IPS-20b (cell line): ENCODE data around the gene ATP8A2.

Source experiments
- H3K27ac ChIP-seq: one replicate; pipeline ENCODE4 v1.5.1; 2013; ENCODE audit warnings: low read length
- H3K27me3 ChIP-seq: 2 replicates; pipeline ENCODE4 v1.6.1; 2013; ENCODE audit warnings: mild to moderate bottlenecking, low read length, inconsistent platforms; ENCODE audit not compliant: insufficient read depth
- H3K36me3 ChIP-seq: 2 replicates; pipeline ENCODE4 v1.6.1; 2013; ENCODE audit warnings: low read depth, mild to moderate bottlenecking, inconsistent platforms, low read length, moderate library complexity; ENCODE audit not compliant: insufficient read depth
- H3K4me1 ChIP-seq: 2 replicates; pipeline ENCODE4 v1.6.1; 2013; ENCODE audit warnings: mild to moderate bottlenecking, control low read depth, inconsistent platforms, low read length, moderate library complexity; ENCODE audit not compliant: insufficient read depth
- H3K4me3 ChIP-seq: 2 replicates; pipeline ENCODE4 v1.5.1; 2013; ENCODE audit warnings: mild to moderate bottlenecking, low read length, inconsistent platforms
- H3K9ac ChIP-seq: 2 replicates; pipeline ENCODE4 v1.6.1; 2013; ENCODE audit warnings: low read depth, mild to moderate bottlenecking, inconsistent platforms, low read length, moderate library complexity
- H3K9me3 ChIP-seq: 2 replicates; pipeline ENCODE4 v1.6.1; 2013; ENCODE audit warnings: mild to moderate bottlenecking, low read depth, low read length, inconsistent platforms; ENCODE audit not compliant: insufficient read depth

The ATP8A2 gene

DNA sequence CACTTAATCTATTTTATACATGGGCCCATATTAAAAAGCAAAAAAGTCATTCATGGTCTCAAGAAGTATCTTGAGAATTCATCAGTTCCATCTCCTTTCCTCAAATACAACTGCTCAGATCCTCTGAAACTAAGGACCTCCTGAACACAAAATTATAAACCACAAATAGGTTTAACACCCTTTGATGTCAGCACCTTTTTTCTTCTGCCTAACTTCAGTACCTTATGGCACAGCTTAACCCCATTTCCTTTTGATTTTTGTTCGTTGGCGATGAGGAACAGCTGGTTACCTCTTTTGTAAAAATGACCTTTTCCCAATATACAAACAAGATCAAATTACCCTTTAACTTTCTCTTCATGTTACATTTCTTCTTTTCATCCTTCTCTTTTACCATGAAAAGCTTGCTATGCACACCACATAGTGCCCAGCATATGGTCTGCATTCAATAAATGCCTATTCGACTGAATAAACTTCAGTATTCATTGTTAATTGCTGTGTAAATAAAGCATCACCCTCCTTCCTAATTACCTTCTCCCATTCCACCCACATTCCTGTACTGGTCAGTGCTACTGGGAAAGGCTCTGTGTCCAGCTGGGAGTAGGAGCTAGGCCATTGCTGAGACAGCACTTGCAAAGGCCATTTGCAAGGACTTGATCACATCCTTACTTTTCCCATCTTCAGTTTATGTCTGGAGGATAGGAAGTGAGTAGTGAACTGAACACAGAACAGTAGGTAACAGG is 362.1 kb downstream of the ATP8A2 start:
- Histone ChIP-seq H3K36me3 (no peaks in the 10 kb centered on the region), H3K4me1 (peaks cover 11% of the 10 kb centered on the region; the same call in 1 of the 2 replicates), H3K27ac (no peak overlapping the region), H3K4me3 (no peak overlapping the region), H3K27me3 (no peaks in the 10 kb centered on the region), H3K9me3 (no peaks in the 10 kb centered on the region), H3K9ac (no peak overlapping the region)

- no peaks in the 10 kb centered on the region for H3K36me3 ChIP-seq
- H3K9ac ChIP-seq: no peak overlapping the region
- H3K4me3 ChIP-seq: no peak overlapping the region
- H3K27me3 ChIP-seq: no peaks in the 10 kb centered on the region
- no peak overlapping the region for H3K27ac ChIP-seq
- H3K9me3 ChIP-seq: no peaks in the 10 kb centered on the region
- peaks cover 7% of the 10 kb centered on the region; the same call in 1 of the 2 replicates for H3K4me1 ChIP-seq
These were observed 366.8 kb downstream of the ATP8A2 start for GRCh38 chr13:25738342-25739196.

GRCh38 chr13:25739376-25739775 is 367.6 kb downstream of the ATP8A2 start:
- H3K4me1 ChIP-seq: peaks cover 7% of the 10 kb centered on the region; the same call in 1 of the 2 replicates
- no peak overlapping the region for H3K27ac ChIP-seq

GRCh38 chr13:25741796-25742195 is 370.0 kb downstream of the ATP8A2 start:
- Histone ChIP-seq H3K9ac (no peak overlapping the region), H3K27ac (no peak overlapping the region), H3K36me3 (no peaks in the 10 kb centered on the region), H3K9me3 (no peaks in the 10 kb centered on the region), H3K27me3 (no peaks in the 10 kb centered on the region), H3K4me1 (peaks cover 8% of the 10 kb centered on the region; the same call in 1 of the 2 replicates), H3K4me3 (no peak overlapping the region)

More at GRCh38 chr13:25739376-25739775, 367.6 kb downstream of the ATP8A2 start:
- Histone ChIP-seq H3K4me3 (no peak overlapping the region), H3K9me3 (no peaks in the 10 kb centered on the region), H3K9ac (no peak overlapping the region), H3K27me3 (no peaks in the 10 kb centered on the region), H3K36me3 (no peaks in the 10 kb centered on the region)

DNA sequence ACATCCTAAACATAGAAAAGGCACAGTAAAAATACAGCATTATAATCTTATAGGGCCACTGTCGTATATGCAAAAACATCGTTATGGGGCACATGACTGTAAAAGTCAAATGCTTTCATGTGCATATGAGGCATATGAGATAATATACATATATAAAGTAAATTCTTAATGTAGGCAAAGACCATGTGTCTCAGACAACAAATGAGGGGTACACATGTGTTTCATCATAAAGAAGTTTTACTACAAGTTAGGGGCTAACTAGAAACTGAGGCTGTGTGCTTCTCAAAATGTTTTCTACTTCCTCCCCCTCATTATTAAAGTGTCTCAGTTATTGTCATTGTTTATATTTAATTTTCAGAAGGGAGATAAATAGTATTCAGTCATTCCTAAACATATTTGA is 370.4 kb downstream of the ATP8A2 start:
- no peaks in the 10 kb centered on the region for H3K9me3 ChIP-seq
- H3K9ac ChIP-seq: no peak overlapping the region
- H3K27ac ChIP-seq: no peak overlapping the region
- no peaks in the 10 kb centered on the region for H3K36me3 ChIP-seq
- no peak overlapping the region for H3K4me3 ChIP-seq
- no peaks in the 10 kb centered on the region for H3K27me3 ChIP-seq
- H3K4me1 ChIP-seq: peaks cover 12% of the 10 kb centered on the region; the same call in 1 of the 2 replicates

DNA sequence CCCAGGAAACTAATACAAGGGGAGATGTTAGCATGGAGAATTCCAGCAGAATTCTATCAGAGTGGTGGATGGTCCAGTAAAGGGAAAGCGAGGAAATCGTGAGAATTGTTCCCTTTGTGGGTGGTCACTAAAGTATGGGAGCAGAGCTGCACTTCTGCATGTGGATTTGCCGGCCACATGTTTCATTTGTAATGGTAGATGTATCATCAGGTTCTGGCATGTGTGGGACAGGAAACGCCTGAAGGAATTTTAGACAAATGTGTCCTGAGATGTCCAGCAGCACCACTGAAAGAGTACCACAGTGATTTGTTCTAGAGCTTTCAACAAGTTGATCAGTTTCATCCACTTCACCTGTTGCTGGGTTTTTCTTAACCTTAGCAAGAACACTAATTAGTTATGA is 371.6 kb downstream of the ATP8A2 start:
- no peak overlapping the region for H3K27ac ChIP-seq

DNA sequence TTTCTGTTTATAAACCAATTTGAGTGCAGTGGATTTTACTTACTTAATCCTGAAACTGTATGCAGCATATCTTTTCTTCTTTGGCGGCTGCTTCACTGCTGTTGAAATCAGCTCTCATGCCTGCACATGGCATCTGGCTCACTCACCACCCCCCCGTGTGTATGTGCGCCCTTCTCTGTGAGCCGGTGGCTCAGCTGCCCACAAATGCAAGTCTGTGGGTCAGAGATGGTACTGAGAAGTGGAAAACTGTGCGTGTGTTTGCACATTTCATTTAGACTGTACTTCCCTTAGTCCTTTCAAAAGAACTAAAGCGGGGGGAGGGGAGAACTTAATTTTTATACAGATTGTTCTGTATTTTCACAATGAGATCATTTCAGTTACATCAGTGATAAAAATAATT is 372.4 kb downstream of the ATP8A2 start:
- no peak overlapping the region for H3K9ac ChIP-seq
- H3K4me3 ChIP-seq: no peak overlapping the region
- H3K9me3 ChIP-seq: no peaks in the 10 kb centered on the region
- no peak overlapping the region for H3K27ac ChIP-seq
- no peaks in the 10 kb centered on the region for H3K27me3 ChIP-seq
- H3K4me1 ChIP-seq: peaks cover 6% of the 10 kb centered on the region; the same call in 1 of the 2 replicates
- no peaks in the 10 kb centered on the region for H3K36me3 ChIP-seq

More for the DNA sequence above, 371.6 kb downstream of the ATP8A2 start:
- no peaks in the 10 kb centered on the region for H3K9me3 ChIP-seq
- no peaks in the 10 kb centered on the region for H3K27me3 ChIP-seq
- no peak overlapping the region for H3K4me3 ChIP-seq
- peaks cover 8% of the 10 kb centered on the region; the same call in 1 of the 2 replicates for H3K4me1 ChIP-seq
- H3K9ac ChIP-seq: no peak overlapping the region
- H3K36me3 ChIP-seq: no peaks in the 10 kb centered on the region

DNA sequence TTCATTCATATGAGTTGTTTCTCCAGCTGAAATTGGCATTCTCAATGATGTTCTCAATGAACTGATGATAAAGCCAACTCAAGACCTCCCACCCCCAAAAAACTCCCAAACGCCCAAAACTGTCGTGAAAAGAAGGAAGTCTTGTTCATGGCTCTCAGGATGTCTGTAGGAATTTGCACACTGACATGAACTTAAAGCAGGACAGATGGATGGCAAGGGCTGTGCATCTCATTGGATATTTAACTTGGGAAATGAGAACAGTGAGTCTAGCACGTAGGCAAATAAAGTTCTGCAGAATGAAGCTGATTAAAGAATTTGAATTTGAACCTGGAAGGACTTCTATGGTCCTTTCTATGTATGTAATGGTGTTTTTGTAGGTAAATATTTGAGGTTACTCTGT is 374.4 kb downstream of the ATP8A2 start:
- Histone ChIP-seq H3K9ac (no peak overlapping the region), H3K27ac (no peak overlapping the region), H3K4me3 (no peak overlapping the region), H3K9me3 (no peaks in the 10 kb centered on the region), H3K27me3 (no peaks in the 10 kb centered on the region), H3K4me1 (peaks cover 9% of the 10 kb centered on the region; the same call in 1 of the 2 replicates), H3K36me3 (no peaks in the 10 kb centered on the region)

- no peaks in the 10 kb centered on the region for H3K27me3 ChIP-seq
- H3K9ac ChIP-seq: no peak overlapping the region
- no peaks in the 10 kb centered on the region for H3K9me3 ChIP-seq
- H3K4me3 ChIP-seq: no peak overlapping the region
- peaks cover 3% of the 10 kb centered on the region; the same call in 1 of the 2 replicates for H3K4me1 ChIP-seq
- no peaks in the 10 kb centered on the region for H3K36me3 ChIP-seq
- no peak overlapping the region for H3K27ac ChIP-seq
These were observed 381.3 kb downstream of the ATP8A2 start for GRCh38 chr13:25752957-25753551.

DNA sequence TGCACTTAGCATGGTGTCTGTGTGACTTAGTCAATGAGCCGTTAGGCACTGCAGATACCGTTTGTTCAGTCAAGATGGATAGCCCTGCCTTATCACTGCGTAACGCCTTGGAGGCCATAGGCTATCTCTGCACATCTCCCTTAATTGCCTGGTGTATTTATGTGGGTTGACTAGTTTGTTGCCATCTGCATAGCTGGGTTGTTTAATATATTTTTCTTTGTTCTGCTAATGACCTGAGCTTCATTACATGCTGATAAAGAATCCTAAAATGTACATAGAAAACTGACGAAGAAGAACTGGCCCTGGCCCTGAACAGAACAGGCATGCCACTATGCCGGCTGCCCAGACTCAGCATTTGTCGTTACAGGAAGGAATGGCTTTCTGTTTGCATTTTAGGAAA is 382.2 kb downstream of the ATP8A2 start:
- Histone ChIP-seq H3K27ac (no peak overlapping the region), H3K9me3 (no peaks in the 10 kb centered on the region), H3K9ac (no peak overlapping the region), H3K36me3 (no peaks in the 10 kb centered on the region), H3K27me3 (no peaks in the 10 kb centered on the region), H3K4me1 (peaks cover 3% of the 10 kb centered on the region; the same call in 1 of the 2 replicates), H3K4me3 (no peak overlapping the region)

GRCh38 chr13:25756251-25756650 is 384.5 kb downstream of the ATP8A2 start:
- H3K9me3 ChIP-seq: no peaks in the 10 kb centered on the region
- no peaks in the 10 kb centered on the region; the same call in 1 of the 2 replicates for H3K4me1 ChIP-seq

More at GRCh38 chr13:25756251-25756650, 384.5 kb downstream of the ATP8A2 start:
- Histone ChIP-seq H3K9ac (no peak overlapping the region), H3K36me3 (no peaks in the 10 kb centered on the region), H3K27ac (no peak overlapping the region), H3K4me3 (no peak overlapping the region), H3K27me3 (no peaks in the 10 kb centered on the region)
